ENCODE data around the gene GRK3. TPM values are rescaled to one million over a fixed set of nuclear protein-coding genes. Genes with fewer than 3 reads are reported as not detected.

Gene GRK3
- total and polyA plus RNA-seq, 4 experiments from 2014 or later, result 0.11 to 3.2 (median 1.5) TPM

GRCh38 chr22:25692397-25693267, 128.2 kb downstream of the GRK3 start:
- POLR2A ChIA-PET (ENCODE audit: partially characterized antibody), result no interaction called here

GRCh38 chr22:25693268-25693565, 128.7 kb downstream of the GRK3 start:
- Mint-ChIP-seq H3K9me3 (no peaks in the 10 kb centered on the region), H3K27ac (no peak overlapping the region), H3K4me1 (no peaks in the 10 kb centered on the region), H3K36me3 (peaks cover 0 to 5% of the 10 kb centered on the region in 2 donors), H3K27me3 (no peaks in the 10 kb centered on the region), H3K4me3 (no peak overlapping the region)
- POLR2A ChIA-PET (ENCODE audit: partially characterized antibody), result no interaction called here
- no peak overlapping the region for H3K4me3 ChIP-seq (ENCODE audit: low read length in 2 of 2)
- H3K4me1 ChIP-seq (ENCODE audit: insufficient read depth, low read length), result no peaks in the 10 kb centered on the region
- CTCF ChIA-PET (ENCODE audit: partially characterized antibody), result interaction anchor here (1.2 kb wide), 1 partner anchor 18 kb away, joined by 3 read pairs; no protein-coding TSS in a partner anchor
- no peak overlapping the region for H3K27ac ChIP-seq (ENCODE audit: low read depth, low read length)
- H3K9me3 ChIP-seq (ENCODE audit: control insufficient read depth in 1 of 2, low read length in 2 of 2), result no peaks in the 10 kb centered on the region
- no peaks in the 10 kb centered on the region for H3K27me3 ChIP-seq (ENCODE audit: insufficient read depth, low read length)
- DNase-seq, result no peak
- no peaks in the 10 kb centered on the region for H3K36me3 ChIP-seq (ENCODE audit: insufficient read depth, low read length)
- intact Hi-C loops (cut with micrococcal nuclease), result no loop called here

More at GRCh38 chr22:25692397-25693267, 128.2 kb downstream of the GRK3 start:
- H3K9me3 Mint-ChIP-seq, result no peaks in the 10 kb centered on the region
- peaks cover 0 to 5% of the 10 kb centered on the region in 2 donors for H3K36me3 Mint-ChIP-seq
- Histone ChIP-seq H3K36me3 (ENCODE audit: insufficient read depth, low read length) (no peaks in the 10 kb centered on the region), H3K27ac (ENCODE audit: low read depth, low read length) (no peak overlapping the region), H3K4me3 (ENCODE audit: low read length in 2 of 2) (no peak overlapping the region), H3K27me3 (ENCODE audit: insufficient read depth, low read length) (no peaks in the 10 kb centered on the region), H3K9me3 (ENCODE audit: control insufficient read depth in 1 of 2, low read length in 2 of 2) (no peaks in the 10 kb centered on the region), H3K4me1 (ENCODE audit: insufficient read depth, low read length) (no peaks in the 10 kb centered on the region)
- H3K27ac Mint-ChIP-seq, result no peak overlapping the region
- CTCF ChIA-PET (ENCODE audit: partially characterized antibody), result interaction anchor here (1.2 kb wide), 1 partner anchor 18 kb away, joined by 3 read pairs; no protein-coding TSS in a partner anchor
- no peak for DNase-seq
- H3K27me3 Mint-ChIP-seq, result no peaks in the 10 kb centered on the region
- no peak overlapping the region for H3K4me3 Mint-ChIP-seq
- intact Hi-C loops (cut with micrococcal nuclease), result no loop called here
- no peaks in the 10 kb centered on the region for H3K4me1 Mint-ChIP-seq

- H3K4me1 ChIP-seq (ENCODE audit: insufficient read depth, low read length), result no peaks in the 10 kb centered on the region
- intact Hi-C loops (cut with micrococcal nuclease), result no loop called here
- H3K27me3 ChIP-seq (ENCODE audit: insufficient read depth, low read length), result no peaks in the 10 kb centered on the region
- ChIA-PET CTCF (ENCODE audit: partially characterized antibody) (no interaction called here), POLR2A (ENCODE audit: partially characterized antibody) (no interaction called here)
- Mint-ChIP-seq H3K9me3 (no peaks in the 10 kb centered on the region), H3K36me3 (peaks cover 0 to 5% of the 10 kb centered on the region in 2 donors), H3K27ac (no peak overlapping the region), H3K4me1 (no peaks in the 10 kb centered on the region), H3K4me3 (no peak overlapping the region), H3K27me3 (no peaks in the 10 kb centered on the region)
- H3K36me3 ChIP-seq (ENCODE audit: insufficient read depth, low read length), result no peaks in the 10 kb centered on the region
- no peak overlapping the region for H3K4me3 ChIP-seq (ENCODE audit: low read length in 2 of 2)
- no peak for DNase-seq
- H3K27ac ChIP-seq (ENCODE audit: low read depth, low read length), result no peak overlapping the region
- H3K9me3 ChIP-seq (ENCODE audit: control insufficient read depth in 1 of 2, low read length in 2 of 2), result no peaks in the 10 kb centered on the region
Observed at GRCh38 chr22:25694196-25694907, 129.9 kb downstream of the GRK3 start.

DNA sequence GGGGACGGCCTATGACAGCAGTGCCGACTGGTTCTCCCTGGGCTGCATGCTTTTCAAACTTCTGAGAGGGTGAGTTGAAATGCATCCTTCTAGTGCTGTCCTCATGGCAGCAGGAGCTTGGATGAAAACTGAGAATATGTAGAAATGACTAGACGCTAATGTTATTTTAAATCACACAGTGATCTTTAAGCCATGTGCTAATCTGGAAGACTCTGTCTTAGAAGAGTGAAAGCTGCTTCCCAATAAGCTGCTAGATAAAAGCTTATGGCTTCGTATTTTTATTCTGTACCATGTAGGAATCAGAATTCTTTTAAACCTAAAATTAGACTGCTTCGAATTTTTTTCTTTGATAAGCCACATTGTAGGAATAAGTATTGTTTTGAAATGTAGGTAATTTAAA, 130.7 kb downstream of the GRK3 start:
- Histone ChIP-seq H3K4me3 (ENCODE audit: low read length in 2 of 2) (no peak overlapping the region), H3K9me3 (ENCODE audit: control insufficient read depth in 1 of 2, low read length in 2 of 2) (no peaks in the 10 kb centered on the region), H3K27me3 (ENCODE audit: insufficient read depth, low read length) (no peaks in the 10 kb centered on the region), H3K4me1 (ENCODE audit: insufficient read depth, low read length) (no peaks in the 10 kb centered on the region), H3K36me3 (ENCODE audit: insufficient read depth, low read length) (no peaks in the 10 kb centered on the region), H3K27ac (ENCODE audit: low read depth, low read length) (no peak overlapping the region)
- POLR2A ChIA-PET (ENCODE audit: partially characterized antibody), result no interaction called here
- intact Hi-C loops (cut with micrococcal nuclease), result no loop called here
- Mint-ChIP-seq H3K36me3 (peaks cover 0 to 5% of the 10 kb centered on the region in 2 donors), H3K9me3 (no peaks in the 10 kb centered on the region), H3K27me3 (no peaks in the 10 kb centered on the region), H3K4me1 (no peaks in the 10 kb centered on the region), H3K27ac (no peak overlapping the region), H3K4me3 (no peak overlapping the region)
- DNase-seq, result no peak
- CTCF ChIA-PET (ENCODE audit: partially characterized antibody), result no interaction called here

DNA sequence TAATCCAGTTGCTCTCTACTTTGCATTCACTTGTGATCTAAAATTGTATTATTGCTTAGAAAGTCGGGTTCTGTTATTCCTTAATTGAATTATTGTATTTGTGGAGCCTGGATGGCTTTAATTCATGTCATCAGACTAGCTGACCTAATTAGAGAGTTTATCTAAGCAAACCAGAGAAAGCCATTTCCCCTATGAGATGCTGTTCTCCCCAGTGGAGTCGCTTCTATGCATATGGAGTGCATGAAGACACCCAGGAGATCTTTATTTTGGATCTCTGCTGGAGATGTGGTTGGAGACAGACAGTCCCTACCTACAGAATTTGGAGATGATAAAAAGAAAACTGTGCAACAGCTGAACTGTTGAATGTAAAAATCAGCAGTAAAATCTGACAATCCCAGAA, 132.3 kb downstream of the GRK3 start:
- DNase-seq, result no peak
- no peaks in the 10 kb centered on the region for H3K4me1 Mint-ChIP-seq
- ChIA-PET CTCF (ENCODE audit: partially characterized antibody) (interaction anchor here (1.6 kb wide), 1 partner anchor 10 kb away, joined by 3 read pairs; no protein-coding TSS in a partner anchor), POLR2A (ENCODE audit: partially characterized antibody) (no interaction called here)
- no peak overlapping the region for H3K27ac Mint-ChIP-seq
- no peaks in the 10 kb centered on the region for H3K27me3 ChIP-seq (ENCODE audit: insufficient read depth, low read length)
- H3K4me1 ChIP-seq (ENCODE audit: insufficient read depth, low read length), result no peaks in the 10 kb centered on the region
- intact Hi-C loops (cut with micrococcal nuclease), result no loop called here
- peaks cover 0 to 3% of the 10 kb centered on the region in 2 donors for H3K36me3 Mint-ChIP-seq
- no peaks in the 10 kb centered on the region for H3K27me3 Mint-ChIP-seq
- H3K4me3 ChIP-seq (ENCODE audit: low read length in 2 of 2), result no peak overlapping the region
- no peak overlapping the region for H3K4me3 Mint-ChIP-seq
- no peaks in the 10 kb centered on the region for H3K9me3 Mint-ChIP-seq
- H3K27ac ChIP-seq (ENCODE audit: low read depth, low read length), result no peak overlapping the region
- H3K9me3 ChIP-seq (ENCODE audit: control insufficient read depth in 1 of 2, low read length in 2 of 2), result no peaks in the 10 kb centered on the region
- H3K36me3 ChIP-seq (ENCODE audit: insufficient read depth, low read length), result no peaks in the 10 kb centered on the region

DNA sequence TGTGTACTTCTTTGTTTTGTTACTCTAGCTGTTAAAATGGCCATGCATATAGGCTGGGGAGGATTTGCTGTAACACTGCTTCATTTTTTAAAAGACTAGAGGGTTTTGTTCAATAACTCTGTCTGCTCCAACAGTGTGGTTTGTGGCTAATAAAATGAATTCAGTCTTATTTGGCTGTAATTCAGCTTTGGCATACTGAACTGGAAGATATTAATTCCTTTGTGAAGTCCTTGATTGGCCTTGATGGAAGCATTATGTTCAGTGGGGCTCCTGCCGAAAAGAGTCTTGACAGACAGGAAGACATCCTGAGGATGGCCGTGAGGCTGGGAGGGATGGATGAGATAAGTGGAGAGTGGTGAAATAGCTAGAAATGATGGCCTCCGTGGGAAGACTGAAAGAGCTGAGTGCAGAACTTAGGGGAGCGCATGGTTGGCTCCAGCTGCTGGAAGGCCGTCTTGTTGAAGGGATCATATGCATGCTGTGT, 132.7 kb downstream of the GRK3 start:
- Mint-ChIP-seq H3K27ac (no peak overlapping the region), H3K27me3 (no peaks in the 10 kb centered on the region), H3K4me1 (no peaks in the 10 kb centered on the region), H3K4me3 (no peak overlapping the region), H3K36me3 (peaks cover 0 to 3% of the 10 kb centered on the region in 2 donors), H3K9me3 (no peaks in the 10 kb centered on the region)
- Histone ChIP-seq H3K4me1 (ENCODE audit: insufficient read depth, low read length) (no peaks in the 10 kb centered on the region), H3K36me3 (ENCODE audit: insufficient read depth, low read length) (no peaks in the 10 kb centered on the region), H3K4me3 (ENCODE audit: low read length in 2 of 2) (no peak overlapping the region), H3K27me3 (ENCODE audit: insufficient read depth, low read length) (no peaks in the 10 kb centered on the region), H3K27ac (ENCODE audit: low read depth, low read length) (no peak overlapping the region), H3K9me3 (ENCODE audit: control insufficient read depth in 1 of 2, low read length in 2 of 2) (no peaks in the 10 kb centered on the region)
- ChIA-PET CTCF (ENCODE audit: partially characterized antibody) (interaction anchor here (1.6 kb wide), 1 partner anchor 11 kb away, joined by 3 read pairs; no protein-coding TSS in a partner anchor), POLR2A (ENCODE audit: partially characterized antibody) (no interaction called here)
- DNase-seq, result no peak
- intact Hi-C loops (cut with micrococcal nuclease), result no loop called here

DNA sequence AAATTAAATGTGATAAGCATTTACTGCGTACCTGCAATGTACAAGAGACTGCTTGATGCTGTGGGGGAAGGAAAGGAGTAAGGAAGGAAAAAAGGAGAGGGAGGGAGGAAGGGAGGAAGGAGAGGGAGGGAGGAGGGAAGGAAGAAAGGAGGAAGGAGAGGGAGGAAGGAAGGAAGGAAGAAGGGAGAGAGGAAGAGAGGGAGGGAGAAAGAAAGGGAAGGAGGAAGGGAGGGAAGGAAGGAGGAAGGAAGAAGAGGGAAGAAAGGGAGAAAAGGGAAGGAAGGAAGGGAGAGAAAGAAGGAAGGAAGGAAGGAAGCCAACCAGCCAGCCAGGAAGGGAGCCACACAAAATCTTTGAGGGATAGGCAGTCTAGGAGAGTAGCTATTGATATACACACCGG, 133.5 kb downstream of the GRK3 start:
- no peak overlapping the region for H3K4me3 Mint-ChIP-seq
- Histone ChIP-seq H3K4me1 (ENCODE audit: insufficient read depth, low read length) (no peaks in the 10 kb centered on the region), H3K27me3 (ENCODE audit: insufficient read depth, low read length) (no peaks in the 10 kb centered on the region), H3K27ac (ENCODE audit: low read depth, low read length) (no peak overlapping the region), H3K4me3 (ENCODE audit: low read length in 2 of 2) (no peak overlapping the region), H3K9me3 (ENCODE audit: control insufficient read depth in 1 of 2, low read length in 2 of 2) (no peaks in the 10 kb centered on the region), H3K36me3 (ENCODE audit: insufficient read depth, low read length) (no peaks in the 10 kb centered on the region)
- CTCF ChIA-PET (ENCODE audit: partially characterized antibody), result no interaction called here
- peak overlapping the region in 1 of 7 donors; percentile 66 for H3K27ac Mint-ChIP-seq
- peaks cover 0 to 4% (median 2%) of the 10 kb centered on the region in 4 donors for H3K4me1 Mint-ChIP-seq
- no peaks in the 10 kb centered on the region for H3K27me3 Mint-ChIP-seq
- DNase-seq, result no peak
- H3K9me3 Mint-ChIP-seq, result no peaks in the 10 kb centered on the region
- H3K36me3 Mint-ChIP-seq, result peaks cover 0 to 3% of the 10 kb centered on the region in 2 donors
- intact Hi-C loops (cut with micrococcal nuclease), result no loop called here
- POLR2A ChIA-PET (ENCODE audit: partially characterized antibody), result no interaction called here
